ENCODE data around the gene PEX26. TPM values are rescaled to one million over a fixed set of nuclear protein-coding genes. Genes with fewer than 3 reads are reported as not detected.
A peak's percentile ranks its signal among the peaks of the same experiment; 100 is the strongest.

PEX26 gene
- total RNA-seq, 1 experiment from 2014 or later = 21.9 TPM

GRCh38 chr22:18109410-18110193, 31.8 kb downstream of the PEX26 start:
- TF ChIP-seq SIN3A (IDR thresholded peaks at IDR 0.05; ENCODE audit: borderline replicate concordance, insufficient read depth, low read depth, low read length) = no peak
- no peak for TF ChIP-seq CTCF (IDR thresholded peaks at IDR 0.05)
- TF ChIP-seq REST (IDR thresholded peaks at IDR 0.05; ENCODE audit: insufficient read depth in 1 of 2, low read depth in 2 of 2, low read length in 1 of 2) = no peak
- TF ChIP-seq POLR2AphosphoS5 (IDR thresholded peaks at IDR 0.05; ENCODE audit: low read depth, low read length) = no peak
- no peak for TF ChIP-seq TCF7L2 (IDR thresholded peaks at IDR 0.05; ENCODE audit: low read depth, low read length)
- peak; percentile 19; the same call in 1 of the 2 replicates for ATAC-seq

GRCh38 chr22:18110194-18110953, 32.6 kb downstream of the PEX26 start, which contains the start of gene TUBA8:
Gene TUBA8 (plus strand): TSS chr22:18110809. CDS start chr22:18110866, 57 bp downstream.
- no peak within 1 kb of the TSS for H3K27ac ChIP-seq (ENCODE audit: low read length)
- POLR2A ChIA-PET = no interaction called here

More at GRCh38 chr22:18109410-18110193, 31.8 kb downstream of the PEX26 start:
- H3K27me3 ChIP-seq (ENCODE audit: control insufficient read depth, insufficient read depth, low read length) = no peaks in the 10 kb centered on the region
- in situ Hi-C loops (cut with HindIII; ENCODE audit: low pct_unique_long_range_greater_than_20kb, low sequenced_read_pairs) (no loop called here), intact Hi-C loops (cut with micrococcal nuclease; ENCODE audit: unreplicated experiment) (no loop called here)
- peak overlapping the region; percentile 40 to 49 for H3K4me3 ChIP-seq (ENCODE audit: low read depth in 2 of 2, low read length in 2 of 2)
- no TSS peak for BruUV-seq (replicated peaks)
- no peak overlapping the region for H3K27ac ChIP-seq (ENCODE audit: low read length)
- ChIA-PET POLR2A (no interaction called here), CTCF (no interaction called here)
- DNase-seq (ENCODE audit: low read depth, low spot score) = no peak
- H3K36me3 ChIP-seq (ENCODE audit: control insufficient read depth, insufficient read depth, low read length) = no peaks in the 10 kb centered on the region
- no peaks in the 10 kb centered on the region for H3K9me3 ChIP-seq (ENCODE audit: control insufficient read depth, insufficient read depth, low read depth, low read length)
- H3K4me1 ChIP-seq (ENCODE audit: control insufficient read depth, insufficient read depth, low read length) = peaks cover 5% of the 10 kb centered on the region

More at GRCh38 chr22:18110194-18110953, 32.6 kb downstream of the PEX26 start, which contains the start of gene TUBA8:
- no TSS peak for BruUV-seq (replicated peaks)
- Histone ChIP-seq H3K36me3 (ENCODE audit: control insufficient read depth, insufficient read depth, low read length) (no peaks in the 10 kb centered on the region), H3K27me3 (ENCODE audit: control insufficient read depth, insufficient read depth, low read length) (no peaks in the 10 kb centered on the region), H3K4me3 (ENCODE audit: low read depth in 2 of 2, low read length in 2 of 2) (peak within 1 kb of the TSS; percentile 40 to 49), H3K9me3 (ENCODE audit: control insufficient read depth, insufficient read depth, low read depth, low read length) (no peaks in the 10 kb centered on the region), H3K4me1 (ENCODE audit: control insufficient read depth, insufficient read depth, low read length) (peaks cover 5% of the 10 kb centered on the region)
- intact Hi-C loops (cut with micrococcal nuclease; ENCODE audit: unreplicated experiment) (no loop called here), in situ Hi-C loops (cut with HindIII; ENCODE audit: low pct_unique_long_range_greater_than_20kb, low sequenced_read_pairs) (no loop called here)
- ATAC-seq = peak; percentile 89
- no peak for DNase-seq (ENCODE audit: low read depth, low spot score)
- CTCF ChIA-PET = no interaction called here
- TF ChIP-seq REST (IDR thresholded peaks at IDR 0.05; ENCODE audit: insufficient read depth in 1 of 2, low read depth in 2 of 2, low read length in 1 of 2) (no peak), SIN3A (IDR thresholded peaks at IDR 0.05; ENCODE audit: borderline replicate concordance, insufficient read depth, low read depth, low read length) (no peak)
